Activated T-helper 1 cell treated with anti-CD3 and anti-CD28 coated beads, Interleukin-12 subunit alpha, Interleukin-12 subunit beta, Interleukin-2, Interleukin-4 antibody, amounts not matched to agents 30 ng/mL and 10 ng/mL and 1 ng/mL, durations not matched to agents 14 hours and 24 hours and 36 hours (primary cell): ENCODE measurements around the gene ANKRD12. TPM values are rescaled to one million over a fixed set of nuclear protein-coding genes. Genes with fewer than 3 reads are reported as not detected.
"Not testable (repeated sequence)": the region's sequence is repeated elsewhere in the genome, so short reads cannot be mapped to it uniquely, and the experiment has no call there.

ENCODE experiments used
- DNase-seq: peaks from one replicate; pipeline ENCODE4 v3.0.0; 2021; ENCODE audit warnings: low spot score
- H3K27ac Mint-ChIP-seq: one replicate; pipeline ENCODE4 v1.8.0; 2021; ENCODE audit warnings: mild to moderate bottlenecking, mixed read lengths
- H3K27me3 Mint-ChIP-seq: one replicate; pipeline ENCODE4 v1.8.0; 2022; ENCODE audit warnings: mild to moderate bottlenecking, moderate library complexity, mixed read lengths; ENCODE audit not compliant: insufficient read depth
- H3K36me3 Mint-ChIP-seq: one replicate; pipeline ENCODE4 v1.8.0; 2021; ENCODE audit warnings: low read depth, mixed read lengths
- H3K4me1 Mint-ChIP-seq: one replicate; pipeline ENCODE4 v1.8.0; 2021; ENCODE audit warnings: low read depth, mixed read lengths
- H3K4me3 Mint-ChIP-seq: one replicate; pipeline ENCODE4 v1.8.0; 2021; ENCODE audit warnings: mild to moderate bottlenecking, moderate library complexity, mixed read lengths
- H3K9me3 Mint-ChIP-seq: one replicate; pipeline ENCODE4 v1.8.0; 2021; ENCODE audit warnings: mixed read lengths
- intact Hi-C: fragments of 100-400 bp; cut with micrococcal nuclease; formaldehyde crosslinking; loops from one replicate; pipeline ENCODE4 v1.15.1; 2024
- total RNA-seq: library from RNA; stranded (reverse); gene quantifications from 2 replicates; pipeline ENCODE4 v1.2.3, GENCODE V29; 2022

Gene ANKRD12
- total RNA-seq, 1 donor from 2014 or later = 61.3 TPM

DNA sequence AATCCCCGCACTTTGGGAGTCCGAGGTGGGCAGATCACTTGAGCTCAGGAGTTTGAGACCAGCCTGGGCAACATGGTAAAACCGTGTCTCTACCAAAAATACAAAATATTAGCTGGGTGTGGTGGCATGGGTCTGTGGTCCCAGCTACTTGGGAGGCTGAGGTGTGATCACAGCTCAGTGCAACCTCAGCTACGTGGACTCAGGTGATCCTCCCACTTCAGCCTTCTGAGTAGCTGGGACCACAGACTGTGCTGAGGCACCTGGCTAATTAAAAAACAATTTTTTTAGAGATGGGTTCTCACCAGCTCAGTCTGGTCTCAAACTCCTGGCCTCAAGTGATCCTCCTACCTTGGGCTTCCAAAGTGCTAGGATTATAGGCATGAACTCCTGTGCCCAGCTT lies 23.4 kb downstream of the ANKRD12 start:
- H3K36me3 Mint-ChIP-seq = peaks cover 40% of the 10 kb centered on the region

GRCh38 chr18:9162663-9163062 lies 26.1 kb downstream of the ANKRD12 start:
- peaks cover 18% of the 10 kb centered on the region for H3K4me1 Mint-ChIP-seq
- H3K27me3 Mint-ChIP-seq, intact Hi-C loops: not testable (repeated sequence)

More for the DNA sequence above, 23.4 kb downstream of the ANKRD12 start:
- Mint-ChIP-seq H3K4me1 (peaks cover 35% of the 10 kb centered on the region), H3K27me3 (no peaks in the 10 kb centered on the region), H3K27ac (no peak overlapping the region), H3K4me3 (no peak overlapping the region), H3K9me3 (peaks cover 30% of the 10 kb centered on the region)
- no peak for DNase-seq
- intact Hi-C loops = no loop called here

DNA sequence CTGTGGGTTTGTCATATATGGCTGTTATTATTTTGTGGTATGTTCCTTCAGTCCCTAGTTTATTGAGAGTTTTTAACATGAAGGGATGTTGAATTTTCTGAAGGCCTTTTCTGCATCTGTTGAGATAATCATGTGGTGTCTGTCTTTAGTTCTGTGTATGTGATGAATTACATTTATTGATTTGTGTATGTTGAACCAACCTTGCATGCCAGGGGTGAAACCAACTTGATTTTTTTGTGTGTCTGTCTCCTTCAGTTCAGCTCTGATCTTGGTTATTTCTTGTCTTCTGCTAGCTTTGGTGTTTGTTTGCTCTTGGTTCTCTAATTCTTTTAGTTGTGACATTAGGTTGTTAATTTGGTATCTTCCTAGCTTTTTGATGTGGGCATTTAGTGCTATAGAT lies 27.6 kb downstream of the ANKRD12 start:
- H3K9me3 Mint-ChIP-seq = peaks cover 40% of the 10 kb centered on the region
- DNase-seq, H3K27ac Mint-ChIP-seq, H3K4me3 Mint-ChIP-seq, intact Hi-C loops, H3K27me3 Mint-ChIP-seq: not testable (repeated sequence)
- H3K4me1 Mint-ChIP-seq = peaks cover 11% of the 10 kb centered on the region
- peaks cover 42% of the 10 kb centered on the region for H3K36me3 Mint-ChIP-seq

More at GRCh38 chr18:9162663-9163062, 26.1 kb downstream of the ANKRD12 start:
- Mint-ChIP-seq H3K9me3 (peaks cover 36% of the 10 kb centered on the region), H3K36me3 (peaks cover 42% of the 10 kb centered on the region)
- H3K4me3 Mint-ChIP-seq, H3K27ac Mint-ChIP-seq, DNase-seq: not testable (repeated sequence)

DNA sequence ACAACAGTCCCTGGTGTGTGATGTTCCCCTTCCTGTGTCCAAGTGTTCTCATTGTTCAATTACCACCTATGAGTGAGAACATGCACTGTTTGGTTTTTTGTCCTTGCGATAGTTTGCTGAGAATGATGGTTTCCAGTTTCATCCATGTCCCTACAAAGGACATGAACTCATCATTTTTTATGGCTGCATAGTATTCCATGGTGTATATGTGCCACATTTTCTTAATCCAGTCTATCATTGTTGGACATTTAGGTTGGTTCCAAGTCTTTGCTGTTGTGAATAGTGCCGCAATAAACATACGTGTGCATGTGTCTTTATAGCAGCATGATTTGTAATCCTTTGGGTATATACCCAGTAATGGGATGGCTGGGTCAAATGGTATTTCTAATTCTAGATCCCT lies 29.3 kb downstream of the ANKRD12 start:
- H3K27ac Mint-ChIP-seq, H3K27me3 Mint-ChIP-seq, DNase-seq, H3K4me3 Mint-ChIP-seq, intact Hi-C loops: not testable (repeated sequence)
- Mint-ChIP-seq H3K9me3 (peaks cover 49% of the 10 kb centered on the region), H3K4me1 (peaks cover 21% of the 10 kb centered on the region), H3K36me3 (peaks cover 49% of the 10 kb centered on the region)

- Mint-ChIP-seq H3K9me3 (peaks cover 24% of the 10 kb centered on the region), H3K4me1 (peaks cover 23% of the 10 kb centered on the region), H3K36me3 (peaks cover 25% of the 10 kb centered on the region)
- H3K27me3 Mint-ChIP-seq, H3K27ac Mint-ChIP-seq, DNase-seq, intact Hi-C loops, H3K4me3 Mint-ChIP-seq: not testable (repeated sequence)
These were observed 32.9 kb downstream of the ANKRD12 start for GRCh38 chr18:9169515-9169914.

- intact Hi-C loops, H3K27me3 Mint-ChIP-seq, DNase-seq, H3K4me3 Mint-ChIP-seq, H3K27ac Mint-ChIP-seq: not testable (repeated sequence)
- Mint-ChIP-seq H3K36me3 (peaks cover 20% of the 10 kb centered on the region), H3K4me1 (peaks cover 23% of the 10 kb centered on the region), H3K9me3 (peaks cover 15% of the 10 kb centered on the region)
These were observed 35.3 kb downstream of the ANKRD12 start for GRCh38 chr18:9171919-9172318.

- no peak overlapping the region for H3K4me3 Mint-ChIP-seq
- intact Hi-C loops = no loop called here
- no peak overlapping the region for H3K27ac Mint-ChIP-seq
These were observed 36.0 kb downstream of the ANKRD12 start for GRCh38 chr18:9172506-9173127.

GRCh38 chr18:9173770-9174233 lies 37.2 kb downstream of the ANKRD12 start:
- Mint-ChIP-seq H3K36me3 (peaks cover 20% of the 10 kb centered on the region), H3K27me3 (no peaks in the 10 kb centered on the region), H3K9me3 (peaks cover 12% of the 10 kb centered on the region), H3K27ac (no peak overlapping the region), H3K4me1 (peaks cover 20% of the 10 kb centered on the region), H3K4me3 (no peak overlapping the region)
- intact Hi-C loops = no loop called here
- no peak for DNase-seq

More at GRCh38 chr18:9172506-9173127, 36.0 kb downstream of the ANKRD12 start:
- peaks cover 23% of the 10 kb centered on the region for H3K4me1 Mint-ChIP-seq
- peaks cover 13% of the 10 kb centered on the region for H3K9me3 Mint-ChIP-seq
- no peak for DNase-seq
- no peaks in the 10 kb centered on the region for H3K27me3 Mint-ChIP-seq
- H3K36me3 Mint-ChIP-seq = peaks cover 19% of the 10 kb centered on the region

- intact Hi-C loops = no loop called here
- H3K27ac Mint-ChIP-seq = peak overlapping the region; percentile 50
- peaks cover 15% of the 10 kb centered on the region for H3K4me1 Mint-ChIP-seq
- H3K27me3 Mint-ChIP-seq = no peaks in the 10 kb centered on the region
- peaks cover 19% of the 10 kb centered on the region for H3K36me3 Mint-ChIP-seq
- DNase-seq = no peak
- H3K4me3 Mint-ChIP-seq = no peak overlapping the region
- peaks cover 7% of the 10 kb centered on the region for H3K9me3 Mint-ChIP-seq
These were observed 37.7 kb downstream of the ANKRD12 start for GRCh38 chr18:9174302-9174701.

DNA sequence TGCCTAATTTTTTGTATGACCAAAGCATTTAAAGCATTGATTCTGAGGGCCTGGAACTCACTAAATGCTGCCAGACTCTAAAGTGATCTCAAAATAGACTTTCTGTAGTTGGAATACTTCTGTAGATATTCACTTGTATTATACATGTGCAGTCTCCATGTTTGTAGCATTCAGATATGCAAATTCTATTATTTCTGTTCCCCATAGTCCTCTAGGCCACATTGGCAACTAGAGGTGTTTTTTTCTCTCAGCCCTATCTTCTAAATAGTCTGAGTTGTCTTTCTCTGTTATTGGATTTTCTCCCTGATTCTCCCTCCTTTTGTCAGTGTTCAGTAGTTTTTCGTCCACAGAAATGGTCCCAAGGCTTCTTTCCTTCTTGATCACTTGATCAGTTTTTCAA lies 38.5 kb downstream of the ANKRD12 start:
- Mint-ChIP-seq H3K4me1 (peaks cover 15% of the 10 kb centered on the region), H3K4me3 (no peak overlapping the region), H3K27ac (no peak overlapping the region), H3K27me3 (no peaks in the 10 kb centered on the region), H3K36me3 (peaks cover 16% of the 10 kb centered on the region), H3K9me3 (peaks cover 4% of the 10 kb centered on the region)
- no peak for DNase-seq
- intact Hi-C loops = no loop called here

DNA sequence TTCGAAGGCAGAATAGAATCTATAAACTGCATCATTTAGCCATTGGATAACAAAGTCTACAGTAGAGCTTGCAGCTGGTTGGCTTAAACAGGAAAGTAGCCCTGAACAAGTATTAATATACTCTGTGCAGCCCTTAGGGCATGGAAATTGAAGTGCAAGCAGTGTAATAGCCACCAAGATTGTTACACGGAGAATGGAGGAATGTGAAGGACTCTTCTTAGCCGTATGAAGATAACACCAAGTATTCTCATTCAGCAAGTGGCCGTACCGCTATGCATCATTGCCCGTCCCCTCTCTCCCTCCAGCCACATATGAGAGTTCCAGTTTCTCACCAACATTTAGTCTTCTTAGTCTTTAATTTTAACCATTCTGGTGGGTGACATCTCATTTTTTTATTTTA lies 40.5 kb downstream of the ANKRD12 start:
- peaks cover 12% of the 10 kb centered on the region for H3K36me3 Mint-ChIP-seq
- H3K27ac Mint-ChIP-seq = no peak overlapping the region
- intact Hi-C loops = no loop called here
- H3K9me3 Mint-ChIP-seq = no peaks in the 10 kb centered on the region
- no peak for DNase-seq
- peaks cover 9% of the 10 kb centered on the region for H3K4me1 Mint-ChIP-seq
- no peaks in the 10 kb centered on the region for H3K27me3 Mint-ChIP-seq
- no peak overlapping the region for H3K4me3 Mint-ChIP-seq

GRCh38 chr18:9177466-9177865 lies 40.9 kb downstream of the ANKRD12 start:
- no peak overlapping the region for H3K4me3 Mint-ChIP-seq
- intact Hi-C loops = no loop called here
- peaks cover 5% of the 10 kb centered on the region for H3K4me1 Mint-ChIP-seq
- no peaks in the 10 kb centered on the region for H3K27me3 Mint-ChIP-seq
- no peaks in the 10 kb centered on the region for H3K9me3 Mint-ChIP-seq
- H3K27ac Mint-ChIP-seq = no peak overlapping the region
- DNase-seq = no peak
- peaks cover 12% of the 10 kb centered on the region for H3K36me3 Mint-ChIP-seq

GRCh38 chr18:9178557-9178956 lies 42.0 kb downstream of the ANKRD12 start:
- Mint-ChIP-seq H3K4me1 (peaks cover 15% of the 10 kb centered on the region), H3K36me3 (peaks cover 21% of the 10 kb centered on the region), H3K4me3 (no peak overlapping the region), H3K9me3 (no peaks in the 10 kb centered on the region), H3K27me3 (no peaks in the 10 kb centered on the region), H3K27ac (no peak overlapping the region)
- intact Hi-C loops = no loop called here
- no peak for DNase-seq
